Measurements from ENCODE around the gene HIF3A. TPM values are rescaled to one million over a fixed set of nuclear protein-coding genes. Genes with fewer than 3 reads are reported as not detected.

The HIF3A gene
- polyA plus RNA-seq, 2 of the 4 experiments (the other 2 are of a cell fraction), result not detected

DNA sequence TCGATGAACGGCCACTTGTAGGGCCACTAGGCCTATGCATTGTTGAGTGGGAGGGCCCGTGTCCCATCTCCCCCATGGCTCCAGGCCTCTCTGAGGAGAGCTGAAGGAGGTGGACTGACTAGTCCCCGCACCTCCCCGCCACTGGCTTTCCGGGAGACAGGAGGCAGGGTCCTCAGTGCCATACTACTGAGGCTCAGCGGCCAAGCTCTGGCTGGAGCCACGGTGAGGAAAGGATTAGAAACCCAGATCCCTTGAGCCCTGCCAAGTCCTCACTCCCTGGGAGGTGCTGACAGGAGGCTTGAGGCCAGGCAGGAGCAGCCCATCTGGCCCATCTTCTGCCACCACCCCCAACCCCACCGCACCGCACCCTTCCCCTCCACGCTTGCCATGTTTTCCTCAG, 87.6 kb downstream of the HIF3A start:
- no peak for DNase-seq (ENCODE audit: low read depth in 1 of 2, low spot score in 1 of 2)
- TF ChIP-seq KDM5A (IDR thresholded peaks at IDR 0.05) (no peak), MAZ (IDR thresholded peaks at IDR 0.05; ENCODE audit: borderline replicate concordance, low read depth, low read length) (no peak), KDM1A (IDR thresholded peaks at IDR 0.05; ENCODE audit: low read depth) (no peak), POLR2AphosphoS2 (conservative IDR thresholded peaks at IDR 0.05; ENCODE audit: low read length) (no peak), EHF (CRISPR knock-in tag; IDR thresholded peaks at IDR 0.05) (no peak)
- TF ChIP-seq, protein P1, sequence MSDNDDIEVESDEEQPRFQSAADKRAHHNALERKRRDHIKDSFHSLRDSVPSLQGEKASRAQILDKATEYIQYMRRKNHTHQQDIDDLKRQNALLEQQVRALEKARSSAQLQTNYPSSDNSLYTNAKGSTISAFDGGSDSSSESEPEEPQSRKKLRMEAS (IDR thresholded peaks at IDR 0.05), result no peak
- CTCF ChIA-PET, result interaction anchor here (0.6 to 30.8 kb wide), 12 partner anchors 12 to 153 kb away, joined by 3 to 501 read pairs (median 6); partner anchors contain the start of gene PPP5C
- POLR2A ChIA-PET, result no interaction called here
- no peak overlapping the region for H3K4me2 ChIP-seq
- 94% methylated on average over 11 of the region's 11 CpGs for WGBS (ENCODE audit: missing lambda C conversion rate)
- H3K9me3 ChIP-seq, result peaks cover 1% of the 10 kb centered on the region; the same call in 1 of the 3 replicates
- FAIRE-seq, result no peak
- no peak for ATAC-seq
- H3K27ac ChIP-seq, result no peak overlapping the region
- no peaks in the 10 kb centered on the region for H3K4me1 ChIP-seq
- no peak overlapping the region for H3K4me3 ChIP-seq

DNA sequence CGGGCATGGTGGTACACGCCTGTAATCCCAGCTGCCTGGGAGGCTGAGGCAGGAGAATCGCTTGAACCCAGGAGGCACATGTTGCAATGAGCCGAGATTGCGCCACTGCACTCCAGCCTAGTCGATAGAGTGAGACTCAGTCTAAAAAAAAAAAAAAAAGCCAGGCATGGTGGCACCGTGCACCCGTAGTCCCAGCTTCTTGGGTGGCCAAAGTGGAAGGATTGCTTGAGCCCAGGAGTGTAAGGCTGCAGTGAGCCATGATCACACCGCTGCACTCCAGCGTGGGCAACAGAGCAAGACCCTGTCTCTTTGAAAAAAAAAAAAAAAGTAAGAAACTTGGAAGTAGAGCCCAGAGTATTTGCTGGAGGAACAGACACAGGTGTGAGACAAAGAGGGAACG, 88.8 kb downstream of the HIF3A start:
- ATAC-seq, result no peak
- no peak for FAIRE-seq
- Histone ChIP-seq H3K4me2 (no peak overlapping the region), H3K9me3 (peaks cover 6% of the 10 kb centered on the region; the same call in 1 of the 3 replicates), H3K4me3 (no peak overlapping the region), H3K4me1 (no peaks in the 10 kb centered on the region), H3K27ac (no peak overlapping the region)
- 86% methylated on average over 11 of the region's 11 CpGs for WGBS (ENCODE audit: missing lambda C conversion rate)
- no peak for DNase-seq (ENCODE audit: low read depth in 1 of 2, low spot score in 1 of 2)
- POLR2A ChIA-PET, result interaction anchor here (1.1 kb wide), 1 partner anchor 12 kb away, joined by 8 read pairs; no protein-coding TSS in a partner anchor
- no peak for TF ChIP-seq MYC (IDR thresholded peaks at IDR 0.05; ENCODE audit: borderline replicate concordance, low read length)
- CTCF ChIA-PET, result interaction anchor here (0.7 to 30.8 kb wide), 8 partner anchors 13 to 306 kb away, joined by 3 to 501 read pairs (median 9); partner anchors contain the start of gene PPP5C

DNA sequence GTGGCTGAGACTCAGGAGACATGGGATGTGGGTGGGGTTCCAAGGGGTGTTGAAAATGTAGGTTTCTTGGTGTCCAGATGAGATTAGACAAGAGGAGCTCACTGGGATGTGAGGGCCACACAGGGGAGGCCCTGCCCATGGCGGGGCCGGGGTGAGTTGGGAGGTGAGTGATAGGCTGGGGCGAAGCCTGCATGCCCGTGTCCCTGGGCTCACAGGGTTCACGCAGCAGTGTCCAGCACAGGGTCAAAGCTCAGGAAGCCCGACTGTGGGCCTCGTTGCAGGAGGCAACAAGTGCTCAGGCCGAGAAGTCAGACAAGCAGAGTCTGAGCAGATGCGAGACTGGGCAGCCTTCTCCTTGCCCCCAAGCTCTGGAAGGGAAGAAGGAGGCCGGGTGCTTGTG, 89.3 kb downstream of the HIF3A start:
- TF ChIP-seq SREBF2 (IDR thresholded peaks at IDR 0.05) (no peak), CHD4 (IDR thresholded peaks at IDR 0.05; ENCODE audit: borderline replicate concordance) (no peak), ZSCAN20 (CRISPR knock-in tag; IDR thresholded peaks at IDR 0.05) (no peak), HOXA7 (CRISPR knock-in tag; IDR thresholded peaks at IDR 0.05) (no peak), EHMT2 (IDR thresholded peaks at IDR 0.05; ENCODE audit: low read depth) (no peak), ZFP36 (IDR thresholded peaks at IDR 0.05; ENCODE audit: borderline replicate concordance, partially characterized antibody) (no peak), RNF2 (IDR thresholded peaks at IDR 0.05; ENCODE audit: borderline replicate concordance, low read depth) (no peak), EHF (CRISPR knock-in tag; IDR thresholded peaks at IDR 0.05) (no peak), FOSB (CRISPR knock-in tag; IDR thresholded peaks at IDR 0.05) (no peak), KDM5A (IDR thresholded peaks at IDR 0.05) (no peak), CBX8 (IDR thresholded peaks at IDR 0.05) (no peak), SMC3 (IDR thresholded peaks at IDR 0.05) (no peak), JUNB (IDR thresholded peaks at IDR 0.05) (no peak), RCOR1 (IDR thresholded peaks at IDR 0.05; ENCODE audit: low read depth, low read length) (no peak), CEBPB (IDR thresholded peaks at IDR 0.05) (no peak), KDM1A (IDR thresholded peaks at IDR 0.05; ENCODE audit: low read depth) (no peak), MAFK (IDR thresholded peaks at IDR 0.05; ENCODE audit: partially characterized antibody) (no peak)
- TF ChIP-seq, protein P2, sequence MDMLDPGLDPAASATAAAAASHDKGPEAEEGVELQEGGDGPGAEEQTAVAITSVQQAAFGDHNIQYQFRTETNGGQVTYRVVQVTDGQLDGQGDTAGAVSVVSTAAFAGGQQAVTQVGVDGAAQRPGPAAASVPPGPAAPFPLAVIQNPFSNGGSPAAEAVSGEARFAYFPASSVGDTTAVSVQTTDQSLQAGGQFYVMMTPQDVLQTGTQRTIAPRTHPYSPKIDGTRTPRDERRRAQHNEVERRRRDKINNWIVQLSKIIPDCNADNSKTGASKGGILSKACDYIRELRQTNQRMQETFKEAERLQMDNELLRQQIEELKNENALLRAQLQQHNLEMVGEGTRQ (IDR thresholded peaks at IDR 0.05), result no peak
- TF ChIP-seq, protein P3, sequence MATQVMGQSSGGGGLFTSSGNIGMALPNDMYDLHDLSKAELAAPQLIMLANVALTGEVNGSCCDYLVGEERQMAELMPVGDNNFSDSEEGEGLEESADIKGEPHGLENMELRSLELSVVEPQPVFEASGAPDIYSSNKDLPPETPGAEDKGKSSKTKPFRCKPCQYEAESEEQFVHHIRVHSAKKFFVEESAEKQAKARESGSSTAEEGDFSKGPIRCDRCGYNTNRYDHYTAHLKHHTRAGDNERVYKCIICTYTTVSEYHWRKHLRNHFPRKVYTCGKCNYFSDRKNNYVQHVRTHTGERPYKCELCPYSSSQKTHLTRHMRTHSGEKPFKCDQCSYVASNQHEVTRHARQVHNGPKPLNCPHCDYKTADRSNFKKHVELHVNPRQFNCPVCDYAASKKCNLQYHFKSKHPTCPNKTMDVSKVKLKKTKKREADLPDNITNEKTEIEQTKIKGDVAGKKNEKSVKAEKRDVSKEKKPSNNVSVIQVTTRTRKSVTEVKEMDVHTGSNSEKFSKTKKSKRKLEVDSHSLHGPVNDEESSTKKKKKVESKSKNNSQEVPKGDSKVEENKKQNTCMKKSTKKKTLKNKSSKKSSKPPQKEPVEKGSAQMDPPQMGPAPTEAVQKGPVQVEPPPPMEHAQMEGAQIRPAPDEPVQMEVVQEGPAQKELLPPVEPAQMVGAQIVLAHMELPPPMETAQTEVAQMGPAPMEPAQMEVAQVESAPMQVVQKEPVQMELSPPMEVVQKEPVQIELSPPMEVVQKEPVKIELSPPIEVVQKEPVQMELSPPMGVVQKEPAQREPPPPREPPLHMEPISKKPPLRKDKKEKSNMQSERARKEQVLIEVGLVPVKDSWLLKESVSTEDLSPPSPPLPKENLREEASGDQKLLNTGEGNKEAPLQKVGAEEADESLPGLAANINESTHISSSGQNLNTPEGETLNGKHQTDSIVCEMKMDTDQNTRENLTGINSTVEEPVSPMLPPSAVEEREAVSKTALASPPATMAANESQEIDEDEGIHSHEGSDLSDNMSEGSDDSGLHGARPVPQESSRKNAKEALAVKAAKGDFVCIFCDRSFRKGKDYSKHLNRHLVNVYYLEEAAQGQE (IDR thresholded peaks at IDR 0.05), result no peak
- TF ChIP-seq, protein P4, sequence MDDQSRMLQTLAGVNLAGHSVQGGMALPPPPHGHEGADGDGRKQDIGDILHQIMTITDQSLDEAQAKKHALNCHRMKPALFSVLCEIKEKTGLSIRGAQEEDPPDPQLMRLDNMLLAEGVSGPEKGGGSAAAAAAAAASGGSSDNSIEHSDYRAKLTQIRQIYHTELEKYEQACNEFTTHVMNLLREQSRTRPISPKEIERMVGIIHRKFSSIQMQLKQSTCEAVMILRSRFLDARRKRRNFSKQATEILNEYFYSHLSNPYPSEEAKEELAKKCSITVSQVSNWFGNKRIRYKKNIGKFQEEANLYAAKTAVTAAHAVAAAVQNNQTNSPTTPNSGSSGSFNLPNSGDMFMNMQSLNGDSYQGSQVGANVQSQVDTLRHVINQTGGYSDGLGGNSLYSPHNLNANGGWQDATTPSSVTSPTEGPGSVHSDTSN (IDR thresholded peaks at IDR 0.05), result no peak
- ChIA-PET CTCF (interaction anchor here (0.7 to 30.8 kb wide), 10 partner anchors 10 to 307 kb away, joined by 3 to 501 read pairs (median 6); partner anchors contain the start of gene PPP5C), POLR2A (interaction anchor here (1.1 kb wide), 1 partner anchor 13 kb away, joined by 8 read pairs; no protein-coding TSS in a partner anchor)
- Histone ChIP-seq H3K4me3 (no peak overlapping the region), H3K4me1 (no peaks in the 10 kb centered on the region), H3K4me2 (no peak overlapping the region), H3K27ac (no peak overlapping the region), H3K9me3 (peaks cover 6% of the 10 kb centered on the region; the same call in 1 of the 3 replicates)
- DNase-seq (ENCODE audit: low read depth in 1 of 2, low spot score in 1 of 2) (no peak), ATAC-seq (0 out of 6 replicates have a peak, but pooled peaks of 1 of the 2 experiments have one; percentile 2), FAIRE-seq (no peak)
- WGBS (ENCODE audit: missing lambda C conversion rate), result 92% methylated on average over 10 of the region's 10 CpGs

Measured in A549 (cell line).